ENCODE data around the gene FSTL4.

FSTL4 gene

DNA sequence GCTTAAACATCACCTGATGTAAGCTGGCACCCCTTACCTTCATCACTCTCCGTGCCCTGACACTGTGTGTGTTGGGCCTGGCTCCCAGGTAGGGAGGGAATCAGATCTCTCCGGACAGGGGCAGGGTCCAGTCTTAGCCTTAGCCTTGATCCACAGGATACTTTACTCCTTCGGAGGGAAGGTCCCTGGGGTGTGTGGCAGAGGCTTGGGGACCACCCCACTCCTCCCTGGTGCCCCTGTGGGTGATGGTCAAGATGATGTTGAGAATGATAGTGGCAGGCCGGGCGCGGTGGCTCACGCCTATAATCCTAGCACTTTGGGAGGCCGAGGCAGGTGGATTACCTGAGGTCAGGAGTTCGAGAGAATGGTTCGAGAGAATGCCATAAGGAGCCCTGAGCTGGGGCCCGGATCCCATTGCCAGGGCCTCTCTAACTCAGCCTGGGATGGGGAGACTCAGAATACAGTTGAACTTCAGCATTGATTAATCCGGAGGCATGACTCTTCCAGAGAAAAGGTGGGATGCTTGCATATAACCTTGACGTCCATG, 291.0 kb downstream of the FSTL4 start:
- no peak for DNase-seq (ENCODE audit: low read depth)

- no peak for DNase-seq (ENCODE audit: low read depth)
Observed at GRCh38 chr5:133319905-133320520, 292.3 kb downstream of the FSTL4 start.

DNA sequence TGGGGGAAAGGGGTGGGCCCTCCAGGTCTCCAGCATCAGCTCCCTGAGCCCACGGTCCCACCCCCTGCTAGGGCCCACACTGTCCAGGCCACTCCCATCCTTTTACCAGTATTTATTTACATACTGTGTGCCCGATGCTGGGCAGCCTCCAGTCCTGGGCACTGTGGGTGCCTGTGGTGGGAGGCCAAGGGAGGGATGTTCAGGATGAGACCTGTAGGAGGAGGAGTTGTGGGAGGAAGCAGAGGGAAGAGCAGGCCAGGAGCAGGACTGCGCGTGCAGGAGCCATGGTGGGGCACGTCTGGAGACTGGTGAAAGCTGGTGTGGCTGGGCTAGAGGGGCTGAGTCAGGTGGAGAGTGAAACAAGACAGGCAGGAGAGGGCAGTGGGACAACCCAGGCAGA, 293.1 kb downstream of the FSTL4 start:
- no peak for DNase-seq (ENCODE audit: low read depth)

GRCh38 chr5:133317558-133317957, 294.8 kb downstream of the FSTL4 start:
- DNase-seq (ENCODE audit: low read depth), result no peak

DNA sequence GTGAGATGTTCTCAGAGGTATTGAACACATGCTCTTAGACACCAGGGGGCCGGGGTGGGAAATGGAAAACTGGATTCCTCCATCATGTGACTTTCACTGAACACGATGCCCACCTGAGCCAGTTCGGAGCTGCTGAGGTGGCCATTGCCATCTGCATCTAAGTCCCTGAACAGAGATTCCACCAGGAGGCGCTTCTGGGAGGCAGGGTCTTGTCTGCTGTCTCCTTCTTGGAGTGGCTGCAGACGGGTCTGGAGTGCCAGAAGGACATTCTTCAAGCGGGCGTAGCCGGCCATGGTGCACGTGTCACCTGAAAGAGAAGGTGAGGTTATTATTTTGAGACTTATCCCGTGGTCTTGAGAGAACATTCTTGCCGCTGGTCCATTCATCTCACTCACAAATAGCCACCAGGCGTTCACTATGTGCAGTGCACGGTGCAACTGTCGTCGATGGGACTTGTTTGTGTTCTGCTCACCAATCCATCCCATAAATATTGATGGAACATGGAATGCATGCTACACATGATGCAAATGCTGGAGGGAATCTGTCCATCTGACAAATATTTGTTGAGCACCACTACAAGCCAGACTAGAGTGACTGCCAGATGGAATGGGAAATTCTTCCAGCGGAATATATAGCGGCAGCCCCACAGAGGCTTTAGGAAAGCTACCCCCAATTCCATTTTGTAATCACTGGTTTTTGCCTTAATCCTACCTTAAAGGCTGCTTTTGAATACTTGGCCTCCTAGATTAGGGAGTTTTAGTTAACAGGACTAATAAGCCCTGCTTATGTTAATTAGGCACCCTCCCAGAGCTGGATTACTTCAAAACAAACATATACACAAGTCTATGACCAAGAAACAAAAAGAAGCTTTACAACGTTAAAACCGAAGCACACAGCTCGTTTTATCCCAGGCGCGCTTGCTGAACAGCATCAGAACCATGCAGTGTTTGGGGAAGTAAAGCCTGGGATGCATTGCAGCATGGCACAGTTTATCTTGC, 295.7 kb downstream of the FSTL4 start:
- no peak for DNase-seq (ENCODE audit: low read depth)

DNA sequence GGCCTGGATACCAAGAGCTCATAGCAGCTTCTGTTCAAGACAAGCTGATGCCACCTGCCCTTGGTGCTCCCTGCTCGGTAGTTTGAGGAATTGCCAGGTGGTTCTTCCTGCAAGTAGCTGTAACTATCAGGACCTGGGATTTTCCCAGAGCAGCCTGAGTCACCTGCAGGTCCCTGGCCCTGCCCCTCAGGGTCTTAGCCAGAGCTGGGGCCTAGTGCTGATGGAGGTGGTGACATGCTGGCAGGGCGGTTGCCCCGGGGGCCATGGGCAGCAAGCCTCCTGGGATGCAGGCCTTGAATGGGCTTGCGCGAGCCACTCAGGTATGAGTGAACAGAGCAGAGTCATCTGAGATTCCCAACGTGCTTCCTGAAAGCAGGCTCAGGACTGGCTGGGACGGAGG, 298.3 kb downstream of the FSTL4 start:
- DNase-seq (ENCODE audit: low read depth), result no peak

DNA sequence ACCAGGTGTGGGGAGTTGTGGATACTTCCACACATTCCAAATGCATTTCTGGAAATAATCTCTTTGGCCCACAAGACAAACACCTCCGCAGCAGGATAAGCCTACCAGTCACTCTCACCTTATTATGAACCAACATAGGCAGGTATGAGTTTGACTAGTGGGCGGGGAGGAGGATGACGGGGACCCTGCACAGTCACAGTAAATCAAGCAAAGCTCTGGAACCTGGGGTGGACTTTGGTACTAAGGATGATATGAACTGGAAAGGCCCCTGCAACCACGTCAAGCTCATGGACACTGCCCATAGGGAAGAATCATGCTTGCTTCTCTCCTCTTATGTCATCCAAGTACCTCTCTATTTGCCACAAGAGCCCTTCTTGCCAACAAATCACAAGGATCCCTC, 301.2 kb downstream of the FSTL4 start:
- no peak for DNase-seq (ENCODE audit: low read depth)

GRCh38 chr5:133309984-133310621, 302.2 kb downstream of the FSTL4 start:
- no peak for DNase-seq (ENCODE audit: low read depth)

GRCh38 chr5:133309166-133309795, 303.1 kb downstream of the FSTL4 start:
- DNase-seq (ENCODE audit: low read depth), result no peak

DNA sequence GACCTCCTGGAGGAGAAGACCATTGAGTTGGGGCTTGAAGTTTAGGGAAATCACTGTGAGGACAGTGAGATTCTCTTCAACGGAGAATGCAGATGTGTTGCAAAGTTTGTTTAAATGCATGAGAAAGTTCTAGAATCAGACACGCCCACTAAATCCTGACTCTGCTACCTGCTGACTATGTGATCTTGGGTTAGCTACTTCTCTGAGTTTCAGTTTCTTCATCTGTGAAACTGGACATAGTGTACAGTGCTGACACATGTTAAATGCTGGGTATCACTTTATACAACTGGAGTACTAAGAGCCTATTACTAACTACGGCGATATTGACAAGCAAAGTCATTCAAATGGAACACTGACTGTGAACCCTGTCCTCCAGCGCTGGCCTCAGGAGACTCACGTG, 305.1 kb downstream of the FSTL4 start:
- DNase-seq (ENCODE audit: low read depth), result no peak

DNA sequence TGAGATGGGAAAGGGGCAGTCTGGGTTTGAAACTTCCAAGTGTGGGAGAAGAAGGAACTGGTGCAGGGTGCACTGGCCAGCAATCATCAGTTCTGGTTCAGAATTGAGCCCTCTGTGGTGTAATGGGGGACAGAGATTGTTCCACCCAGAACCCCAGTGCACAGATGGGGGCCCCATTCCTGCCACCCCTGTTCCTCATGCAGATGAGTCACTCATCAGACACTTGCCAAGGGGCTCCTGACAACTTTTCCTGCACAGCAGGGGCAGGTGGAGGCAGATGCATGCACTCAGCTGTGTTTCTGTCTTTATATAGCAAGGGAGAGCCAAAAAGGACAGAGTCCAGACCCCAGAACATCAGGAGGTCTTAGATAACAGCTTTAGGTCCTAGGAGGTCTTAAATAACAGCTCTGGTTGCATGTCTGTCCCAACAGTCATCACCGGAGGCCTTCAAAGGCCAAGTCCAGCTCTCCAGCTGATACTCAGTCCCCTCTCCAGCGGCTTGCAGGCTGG, 307.6 kb downstream of the FSTL4 start:
- no peak for DNase-seq (ENCODE audit: low read depth)

DNA sequence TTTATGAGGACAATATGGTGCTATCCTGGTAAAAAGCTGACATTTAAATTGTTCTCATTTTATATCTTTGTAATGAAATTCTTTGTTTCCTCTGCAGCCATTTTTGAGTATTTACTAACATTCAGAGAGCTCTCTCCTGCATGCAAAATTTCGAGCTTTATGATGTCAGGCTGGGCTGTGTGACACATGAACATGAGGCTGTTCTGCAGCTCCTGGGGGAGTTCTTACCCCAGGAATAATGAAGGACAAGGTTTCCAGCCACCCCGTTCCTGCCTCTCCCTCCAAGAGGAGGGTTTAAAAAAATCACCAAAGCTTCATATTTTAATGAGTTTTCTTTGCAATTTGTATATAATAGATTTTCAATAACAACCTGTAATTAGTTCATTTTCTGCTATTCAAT, 308.2 kb downstream of the FSTL4 start:
- DNase-seq (ENCODE audit: low read depth), result no peak

GRCh38 chr5:133303298-133303697, 309.0 kb downstream of the FSTL4 start:
- DNase-seq (ENCODE audit: low read depth), result no peak

DNA sequence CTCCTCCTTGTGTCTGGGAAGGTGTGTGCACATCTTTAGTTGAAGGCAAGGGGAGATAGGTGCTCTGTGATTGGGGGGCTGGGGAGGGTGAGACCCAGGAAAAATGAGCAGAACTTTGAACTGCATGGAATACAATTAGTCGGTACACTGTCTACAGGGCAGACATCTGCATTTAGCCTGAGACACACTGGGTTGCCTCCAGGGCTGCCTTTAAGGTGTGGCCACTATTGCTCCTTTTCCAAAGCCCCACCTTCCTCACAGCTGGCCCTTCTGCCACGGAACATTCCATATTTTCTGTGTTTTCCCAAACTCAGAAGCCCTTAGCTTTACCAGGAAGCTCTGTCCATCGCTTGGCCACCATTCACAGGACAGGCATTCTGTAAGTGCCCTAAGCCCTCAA, 312.6 kb downstream of the FSTL4 start:
- DNase-seq (ENCODE audit: low read depth), result no peak

- no peak for DNase-seq (ENCODE audit: low read depth)
Observed at GRCh38 chr5:133299021-133299420, 313.3 kb downstream of the FSTL4 start.

DNA sequence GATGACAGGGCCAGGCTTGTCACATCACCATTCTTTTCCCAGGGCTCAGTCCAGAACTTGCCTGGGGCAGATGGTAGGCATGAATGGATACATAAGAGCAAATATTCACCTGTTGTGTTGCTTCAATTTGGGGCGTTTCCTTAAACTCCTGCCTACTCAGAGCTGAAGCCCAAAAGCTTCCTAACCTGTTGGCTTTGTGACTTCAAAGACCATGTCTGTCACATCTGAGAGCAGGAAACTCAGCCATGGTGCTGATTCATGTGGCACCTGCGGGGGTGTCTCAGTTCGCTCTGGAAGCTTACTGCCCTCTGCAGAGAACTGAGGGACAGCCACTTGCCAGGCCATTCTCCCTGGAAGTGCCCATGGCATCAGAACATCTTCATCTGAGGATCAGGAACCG, 313.9 kb downstream of the FSTL4 start:
- no peak for DNase-seq (ENCODE audit: low read depth)

DNA sequence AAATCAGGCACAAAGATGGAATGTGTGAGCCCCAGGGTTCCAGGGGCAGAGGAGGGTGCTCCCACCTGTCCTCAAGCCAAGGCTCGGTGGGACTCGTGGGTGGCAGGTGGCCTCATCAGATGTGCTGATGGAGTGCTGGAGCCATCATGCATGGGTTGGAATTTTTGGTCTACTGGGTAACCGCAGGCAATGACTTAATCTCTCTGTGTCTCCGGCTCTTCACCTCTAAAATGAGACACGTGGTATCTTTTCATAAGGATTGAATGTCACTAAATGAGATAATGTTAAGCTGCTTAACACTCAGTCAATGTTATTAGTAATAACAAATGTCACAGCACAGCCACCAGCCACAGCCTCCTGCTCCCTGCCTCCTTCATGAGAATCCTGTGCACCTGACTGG, 315.0 kb downstream of the FSTL4 start:
- no peak for DNase-seq (ENCODE audit: low read depth)

GRCh38 chr5:133296624-133297023, 315.7 kb downstream of the FSTL4 start:
- no peak for DNase-seq (ENCODE audit: low read depth)

DNA sequence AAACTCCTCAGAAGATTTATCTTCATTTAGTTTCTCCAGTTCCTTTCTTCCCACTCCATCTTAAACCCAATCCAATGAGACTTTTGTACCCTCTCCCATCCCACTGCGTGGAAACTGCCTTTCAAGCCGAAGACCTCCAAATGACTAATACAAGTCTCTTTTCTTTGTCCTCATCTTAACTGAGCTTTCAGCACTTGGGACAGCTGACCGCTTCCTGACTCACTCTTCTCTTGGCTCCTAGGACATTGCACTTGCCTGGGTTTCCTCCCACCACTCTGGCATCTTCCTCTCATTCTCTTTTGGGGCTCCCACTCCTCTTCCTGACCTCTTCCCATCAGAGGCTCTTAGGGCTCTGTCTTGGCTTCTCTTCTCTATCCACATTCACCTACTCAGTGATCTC, 316.8 kb downstream of the FSTL4 start:
- peak; percentile 26 for DNase-seq (ENCODE audit: low read depth)

DNA sequence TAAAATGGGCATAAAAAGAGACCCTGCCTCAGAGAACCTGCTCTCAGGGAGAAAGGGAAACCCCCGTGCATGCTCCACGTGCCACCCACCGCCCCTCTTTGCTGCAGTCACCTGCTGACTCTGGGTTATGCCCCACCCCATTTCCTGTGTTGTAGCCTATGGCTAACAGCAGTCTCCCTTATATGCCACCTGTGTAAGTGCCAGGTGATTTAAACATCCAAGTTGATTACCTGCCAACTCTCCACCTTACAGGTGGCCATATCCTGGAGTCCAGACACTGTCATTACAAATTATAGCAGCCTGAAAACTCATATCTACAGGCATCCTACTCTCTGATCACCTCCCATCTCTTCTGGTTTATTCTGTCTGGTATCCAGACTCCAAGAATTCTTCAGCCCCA, 318.0 kb downstream of the FSTL4 start:
- DNase-seq (ENCODE audit: low read depth), result no peak

DNA sequence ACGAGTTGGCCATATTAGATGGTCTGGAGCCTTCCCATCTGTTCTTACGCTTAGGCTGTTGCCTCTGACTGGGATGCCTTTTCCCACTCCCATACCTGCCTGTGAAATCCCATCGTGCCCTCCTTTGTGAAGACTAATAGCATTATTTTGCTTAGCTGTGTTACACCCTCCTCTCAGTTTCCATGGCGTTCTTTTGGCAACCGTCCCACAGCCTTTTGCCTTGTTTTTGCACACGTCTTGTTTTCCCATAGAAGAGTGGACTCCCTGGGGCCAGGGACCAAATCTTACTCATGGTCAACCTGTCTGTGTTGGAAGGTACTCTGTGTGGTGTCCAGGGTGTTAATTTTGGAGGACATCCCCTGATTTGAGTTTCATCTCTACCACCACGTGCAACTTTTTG, 318.4 kb downstream of the FSTL4 start:
- no peak for DNase-seq (ENCODE audit: low read depth)

GRCh38 chr5:133292300-133292699, 320.0 kb downstream of the FSTL4 start:
- no peak for DNase-seq (ENCODE audit: low read depth)
